Retinal pigment epithelial cell (primary cell): ENCODE measurements around the gene GNAL.
A peak's percentile ranks its signal among the peaks of the same experiment; 100 is the strongest.

Experiments
- DNase-seq: peaks from one replicate; pipeline ENCODE4 v3.0.0-alpha.2; 2010; ENCODE audit warnings: low read depth
- H3K4me3 ChIP-seq: 2 replicates; pipeline ENCODE4 v1.5.1; 2011; ENCODE audit warnings: mild to moderate bottlenecking, low read length, control low read depth, moderate library complexity
- TF ChIP-seq, protein P1 (sequence below): conservative IDR thresholded peaks from 2 replicates; pipeline ENCODE4 v1.5.1; 2011; ENCODE audit warnings: low read depth, low read length, control low read depth, inconsistent platforms

Gene GNAL

DNA sequence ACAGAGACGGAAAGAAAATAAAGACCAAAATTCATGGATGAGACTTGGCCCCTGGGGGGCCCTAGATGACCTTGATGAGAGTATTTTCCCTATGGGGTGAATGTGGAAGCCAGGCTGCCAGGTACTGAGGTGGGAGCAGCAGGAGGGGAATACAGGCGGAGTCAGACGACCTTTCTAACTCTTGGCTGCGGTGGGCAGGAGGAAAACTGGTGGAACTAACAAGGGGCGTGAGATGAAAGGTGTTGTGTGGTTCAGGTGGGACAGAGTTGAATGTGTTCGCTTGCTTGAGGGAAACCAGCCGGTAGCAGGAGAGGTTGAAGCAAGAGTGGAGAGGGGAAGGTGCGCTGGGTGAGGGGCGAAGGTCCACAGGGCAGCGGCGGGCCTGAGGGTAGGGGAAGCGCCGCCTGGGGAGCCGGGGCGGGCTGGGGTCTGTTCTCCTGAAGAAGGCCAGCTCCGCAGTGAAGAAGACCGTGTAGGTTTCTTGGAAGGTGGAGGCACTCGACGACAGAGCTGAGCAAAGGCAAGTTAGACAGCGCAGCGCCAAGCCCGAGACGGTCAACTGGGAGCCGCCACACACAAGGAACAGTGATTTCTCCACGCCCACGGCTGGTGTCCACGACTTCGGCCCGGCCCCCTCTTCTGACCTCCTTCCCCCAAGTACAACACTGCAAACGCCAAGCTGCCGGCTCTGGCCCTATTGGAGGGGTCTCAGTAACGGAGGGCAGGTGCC, 61.7 kb downstream of the GNAL start:
- TF ChIP-seq, protein P1, sequence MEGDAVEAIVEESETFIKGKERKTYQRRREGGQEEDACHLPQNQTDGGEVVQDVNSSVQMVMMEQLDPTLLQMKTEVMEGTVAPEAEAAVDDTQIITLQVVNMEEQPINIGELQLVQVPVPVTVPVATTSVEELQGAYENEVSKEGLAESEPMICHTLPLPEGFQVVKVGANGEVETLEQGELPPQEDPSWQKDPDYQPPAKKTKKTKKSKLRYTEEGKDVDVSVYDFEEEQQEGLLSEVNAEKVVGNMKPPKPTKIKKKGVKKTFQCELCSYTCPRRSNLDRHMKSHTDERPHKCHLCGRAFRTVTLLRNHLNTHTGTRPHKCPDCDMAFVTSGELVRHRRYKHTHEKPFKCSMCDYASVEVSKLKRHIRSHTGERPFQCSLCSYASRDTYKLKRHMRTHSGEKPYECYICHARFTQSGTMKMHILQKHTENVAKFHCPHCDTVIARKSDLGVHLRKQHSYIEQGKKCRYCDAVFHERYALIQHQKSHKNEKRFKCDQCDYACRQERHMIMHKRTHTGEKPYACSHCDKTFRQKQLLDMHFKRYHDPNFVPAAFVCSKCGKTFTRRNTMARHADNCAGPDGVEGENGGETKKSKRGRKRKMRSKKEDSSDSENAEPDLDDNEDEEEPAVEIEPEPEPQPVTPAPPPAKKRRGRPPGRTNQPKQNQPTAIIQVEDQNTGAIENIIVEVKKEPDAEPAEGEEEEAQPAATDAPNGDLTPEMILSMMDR, result no peak
- no peak overlapping the region for H3K4me3 ChIP-seq
- DNase-seq, result no peak

DNA sequence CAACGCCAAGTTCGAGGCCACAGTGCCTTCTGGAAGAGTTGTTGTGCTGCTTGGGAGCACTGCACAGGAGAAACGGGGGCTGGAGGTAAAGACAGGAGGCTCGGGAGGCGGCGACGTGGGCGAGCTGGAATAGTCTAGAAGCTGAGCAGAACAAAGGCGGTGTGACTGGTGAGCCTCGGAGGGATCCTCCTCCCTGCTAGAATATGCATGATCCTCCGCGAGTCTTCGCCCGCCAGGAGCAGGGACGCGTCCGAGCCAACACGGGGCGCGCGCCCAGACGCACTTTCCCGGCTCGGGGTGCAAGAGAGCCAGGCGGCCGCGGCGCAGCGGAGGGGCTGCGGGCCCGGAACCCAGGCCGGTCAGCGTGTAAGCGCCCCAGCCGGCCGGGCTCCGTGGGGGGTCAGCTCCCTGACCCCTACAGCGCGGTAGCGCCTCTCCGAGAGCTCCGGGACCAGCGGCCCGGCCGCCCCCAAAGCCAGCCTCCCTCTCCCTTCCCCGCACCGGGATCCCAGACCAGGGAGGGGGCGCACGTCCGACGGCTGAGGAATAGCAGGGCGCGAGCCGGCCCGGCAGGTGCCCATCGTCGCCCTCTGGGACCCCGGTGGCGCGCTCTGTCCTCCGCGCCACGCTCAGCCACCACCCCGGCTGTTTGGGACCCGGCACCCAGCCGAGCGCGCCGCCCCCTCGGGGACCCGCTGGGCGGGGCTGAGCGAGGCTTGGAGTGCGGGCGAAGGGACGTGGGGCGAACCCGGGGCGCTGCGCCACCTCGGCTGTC, 62.5 kb downstream of the GNAL start:
- DNase-seq, result no peak
- TF ChIP-seq, protein P1, result no peak
- peak overlapping the region; percentile 29 for H3K4me3 ChIP-seq

- TF ChIP-seq, protein P1, result no peak
- peak; percentile 27 for DNase-seq
- peak overlapping the region; percentile 32 for H3K4me3 ChIP-seq
These were observed 63.2 kb downstream of the GNAL start for GRCh38 chr18:11752116-11752911.

GRCh38 chr18:11754979-11755378, 65.9 kb downstream of the GNAL start:
- H3K4me3 ChIP-seq, result no peak overlapping the region
- TF ChIP-seq, protein P1, result no peak
- no peak for DNase-seq

DNA sequence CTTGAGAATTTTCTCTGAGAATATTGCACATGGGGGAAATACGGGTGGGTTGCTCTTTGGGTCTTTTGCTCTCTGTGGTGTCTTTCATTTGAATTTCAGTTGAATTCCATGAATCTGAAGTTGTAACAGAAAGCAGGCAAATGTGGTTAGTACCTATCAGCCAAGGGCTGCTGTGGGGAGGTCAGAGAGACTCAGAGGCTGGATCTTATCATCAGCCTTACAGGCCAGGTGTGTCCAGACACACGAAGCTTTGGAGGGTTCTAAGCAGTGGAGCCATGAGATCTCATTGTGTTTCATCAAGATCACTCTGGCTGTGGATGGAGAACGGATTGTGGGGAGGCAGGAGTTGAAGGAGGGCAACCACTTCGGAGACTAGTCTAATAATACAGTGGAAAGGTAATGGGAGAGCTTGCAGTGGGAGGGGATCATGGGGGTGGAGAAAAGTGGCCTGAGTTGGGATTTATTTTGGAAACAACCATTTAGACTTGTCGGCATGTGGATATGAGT, 68.1 kb downstream of the GNAL start:
- no peak overlapping the region for H3K4me3 ChIP-seq
- TF ChIP-seq, protein P1, result no peak
- no peak for DNase-seq

GRCh38 chr18:11759456-11759855, 70.4 kb downstream of the GNAL start:
- no peak overlapping the region for H3K4me3 ChIP-seq
- TF ChIP-seq, protein P1, result no peak
- no peak for DNase-seq
